ENCODE data around the gene KSR2.

KSR2 gene

DNA sequence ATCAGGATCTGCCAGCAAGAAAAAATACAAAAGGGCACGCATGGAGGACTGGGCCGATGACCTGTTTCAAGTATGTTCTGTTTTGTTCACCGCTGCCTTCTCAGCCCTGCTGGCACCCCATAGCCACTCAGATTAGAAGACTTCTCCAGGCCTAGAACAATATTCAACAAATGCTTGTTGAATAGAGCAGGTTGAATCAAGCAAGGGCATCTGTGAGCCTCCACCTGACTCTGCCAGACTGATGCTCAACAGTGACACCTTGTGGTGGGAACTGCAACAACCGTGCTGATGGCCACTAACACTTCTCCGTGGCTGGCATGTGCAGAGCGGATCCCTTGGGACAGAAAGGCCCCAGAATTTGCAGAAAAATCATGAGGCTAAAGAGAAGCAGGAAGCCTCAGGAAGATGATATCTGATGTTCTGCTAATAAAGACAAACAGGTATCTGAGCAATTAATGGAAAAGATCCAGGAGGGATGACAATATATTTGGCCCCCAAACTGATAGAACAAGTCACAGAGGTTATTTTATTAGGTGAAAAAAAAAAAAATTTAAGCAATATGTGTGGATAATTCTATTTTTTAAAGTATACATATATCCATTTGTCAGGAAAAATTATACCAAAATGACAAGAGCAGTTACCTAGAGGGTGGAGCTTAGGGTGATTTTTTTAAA is 114.3 kb downstream of the KSR2 start:
- peak; percentile 87 for DNase-seq

DNA sequence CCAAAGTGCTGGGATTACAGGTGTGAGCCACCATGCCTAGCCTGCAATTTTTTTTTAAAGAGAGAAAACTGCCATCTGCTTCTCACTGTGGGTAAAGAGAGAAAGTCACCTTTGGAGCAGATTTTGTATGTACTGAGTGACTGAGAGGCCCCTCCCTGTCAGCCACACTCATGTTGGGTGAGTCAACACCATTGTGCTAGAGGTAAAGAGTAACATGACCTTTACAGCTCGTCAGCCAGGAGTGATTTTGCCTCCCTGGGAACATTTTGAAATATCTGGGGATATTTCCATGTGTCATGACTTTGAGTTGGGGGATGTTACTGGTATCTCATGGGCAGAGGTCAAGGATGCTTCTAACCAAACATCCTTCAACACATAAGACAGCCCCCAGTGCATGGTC is 115.2 kb downstream of the KSR2 start:
- no peak for DNase-seq

- DNase-seq, result peak; percentile 84
Measured at GRCh38 chr12:117850048-117850447, 118.7 kb downstream of the KSR2 start.

DNA sequence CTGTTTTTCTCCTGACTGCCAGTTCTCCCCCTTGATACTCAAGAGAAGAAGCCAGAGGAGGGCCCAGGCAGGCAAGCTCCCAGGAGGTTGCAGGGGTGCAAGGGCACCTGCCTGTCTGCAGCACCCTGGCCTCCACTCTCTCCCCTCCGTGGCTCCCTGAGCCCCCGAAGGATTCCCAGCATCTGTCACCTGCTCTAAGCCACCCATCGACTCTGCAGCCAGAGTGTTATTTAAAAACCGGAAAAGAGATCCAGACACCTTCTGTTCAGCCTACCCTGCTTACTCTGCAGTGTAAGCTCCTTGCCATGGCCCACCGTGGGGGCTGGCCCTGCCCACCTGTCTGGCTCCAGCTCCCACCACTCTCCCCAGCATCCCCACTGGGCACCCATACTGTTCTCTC is 121.4 kb downstream of the KSR2 start:
- no peak for DNase-seq

- DNase-seq, result no peak
Measured at GRCh38 chr12:117845271-117845904, 123.4 kb downstream of the KSR2 start.

GRCh38 chr12:117844114-117844830 is 124.5 kb downstream of the KSR2 start:
- DNase-seq, result no peak

DNA sequence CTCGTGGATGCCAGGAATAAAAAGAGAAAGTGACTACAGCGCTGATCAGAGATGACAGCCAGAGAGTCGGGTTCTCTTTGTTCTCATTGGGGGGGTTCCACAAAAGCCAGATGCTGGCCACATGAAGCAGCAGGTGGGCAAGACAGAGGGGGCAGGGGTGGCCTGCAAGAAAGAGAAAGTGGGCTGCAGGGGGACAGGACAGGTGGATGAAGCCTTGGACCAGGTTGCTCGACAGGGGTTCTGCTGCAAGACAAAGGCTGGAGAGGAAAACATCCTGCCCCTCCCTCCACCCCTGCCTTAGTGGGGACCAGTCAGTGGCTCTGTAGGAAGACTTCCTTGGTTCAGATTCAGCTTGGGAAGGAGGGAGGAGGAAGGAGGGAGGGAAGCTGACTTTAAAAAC is 126.2 kb downstream of the KSR2 start:
- no peak for DNase-seq

- no peak for DNase-seq
Measured at GRCh38 chr12:117842220-117842619, 126.6 kb downstream of the KSR2 start.

- no peak for DNase-seq
Measured at GRCh38 chr12:117837737-117838050, 131.1 kb downstream of the KSR2 start.

DNA sequence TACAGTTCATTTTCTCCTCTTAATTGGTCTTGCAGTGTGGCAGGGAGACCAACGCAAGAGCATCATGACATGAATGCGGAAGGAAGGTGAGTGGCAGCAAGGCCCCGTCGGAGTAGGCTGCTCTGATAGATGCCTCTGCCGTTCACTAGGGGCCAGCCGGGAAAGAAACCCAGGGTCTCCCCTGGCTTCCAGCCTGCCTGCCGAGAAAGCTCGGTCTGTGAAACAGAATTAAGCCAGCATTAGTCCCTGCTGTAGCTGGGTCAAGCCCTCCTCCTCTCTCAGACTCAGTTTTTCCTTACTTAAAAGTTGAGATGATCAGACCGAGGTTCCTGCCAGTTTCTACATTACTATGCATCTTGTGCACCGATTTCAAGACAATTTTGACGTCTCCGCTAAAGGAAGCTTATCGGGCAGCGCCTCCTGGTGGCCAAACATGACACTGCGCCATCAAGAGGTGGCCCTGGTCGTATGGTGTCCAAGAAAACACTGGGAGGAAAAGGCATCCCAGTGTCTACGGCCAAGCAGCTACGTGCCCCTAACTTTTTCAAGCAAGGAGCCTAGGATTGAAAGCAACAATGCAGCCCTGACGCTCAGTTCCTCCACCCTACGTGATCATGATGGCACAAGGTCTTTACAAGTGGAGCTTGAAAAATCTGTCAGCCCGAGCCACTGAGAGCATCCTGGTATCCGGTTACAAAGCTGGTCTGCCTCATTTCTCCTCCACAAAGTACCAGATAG is 131.6 kb downstream of the KSR2 start:
- DNase-seq, result peak; percentile 96

DNA sequence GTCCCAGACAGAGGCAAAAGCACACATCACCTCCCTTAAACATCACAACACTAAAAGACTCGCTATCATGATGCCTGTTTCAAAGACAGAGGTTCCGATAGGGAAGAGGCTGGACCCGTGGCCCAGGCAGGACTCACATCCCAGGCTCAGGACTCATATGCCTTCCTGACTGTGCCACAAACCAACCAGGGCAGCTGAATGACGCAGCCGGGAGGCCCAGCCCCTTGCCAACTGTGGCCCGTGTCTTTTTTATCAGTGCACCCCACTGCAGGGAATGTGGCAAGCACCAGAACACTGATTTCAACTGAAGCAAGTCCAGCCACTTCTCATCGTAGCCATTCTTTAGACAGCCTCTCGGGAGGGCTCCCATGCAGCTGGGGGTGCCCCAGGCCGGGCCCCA is 132.3 kb downstream of the KSR2 start:
- DNase-seq, result no peak

DNA sequence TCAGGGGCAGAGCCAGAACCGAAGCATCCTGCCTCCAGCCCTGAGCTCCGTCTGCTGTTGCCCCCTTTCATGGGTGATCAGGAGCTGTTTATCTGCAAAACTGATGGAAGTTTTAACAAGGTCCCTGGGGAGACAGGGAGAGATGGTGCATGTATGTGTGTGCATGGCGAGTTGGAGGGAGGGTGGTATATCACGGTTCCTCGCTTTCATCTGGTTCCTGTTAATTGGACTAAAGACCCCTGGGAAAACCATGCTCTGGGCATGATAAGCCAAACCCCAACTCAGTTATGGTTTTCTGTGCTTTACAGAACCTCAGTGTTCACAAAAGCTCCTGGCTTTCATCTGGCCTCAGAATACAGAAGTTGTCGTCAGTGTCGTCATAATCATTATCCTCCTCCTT is 133.6 kb downstream of the KSR2 start:
- DNase-seq, result no peak

DNA sequence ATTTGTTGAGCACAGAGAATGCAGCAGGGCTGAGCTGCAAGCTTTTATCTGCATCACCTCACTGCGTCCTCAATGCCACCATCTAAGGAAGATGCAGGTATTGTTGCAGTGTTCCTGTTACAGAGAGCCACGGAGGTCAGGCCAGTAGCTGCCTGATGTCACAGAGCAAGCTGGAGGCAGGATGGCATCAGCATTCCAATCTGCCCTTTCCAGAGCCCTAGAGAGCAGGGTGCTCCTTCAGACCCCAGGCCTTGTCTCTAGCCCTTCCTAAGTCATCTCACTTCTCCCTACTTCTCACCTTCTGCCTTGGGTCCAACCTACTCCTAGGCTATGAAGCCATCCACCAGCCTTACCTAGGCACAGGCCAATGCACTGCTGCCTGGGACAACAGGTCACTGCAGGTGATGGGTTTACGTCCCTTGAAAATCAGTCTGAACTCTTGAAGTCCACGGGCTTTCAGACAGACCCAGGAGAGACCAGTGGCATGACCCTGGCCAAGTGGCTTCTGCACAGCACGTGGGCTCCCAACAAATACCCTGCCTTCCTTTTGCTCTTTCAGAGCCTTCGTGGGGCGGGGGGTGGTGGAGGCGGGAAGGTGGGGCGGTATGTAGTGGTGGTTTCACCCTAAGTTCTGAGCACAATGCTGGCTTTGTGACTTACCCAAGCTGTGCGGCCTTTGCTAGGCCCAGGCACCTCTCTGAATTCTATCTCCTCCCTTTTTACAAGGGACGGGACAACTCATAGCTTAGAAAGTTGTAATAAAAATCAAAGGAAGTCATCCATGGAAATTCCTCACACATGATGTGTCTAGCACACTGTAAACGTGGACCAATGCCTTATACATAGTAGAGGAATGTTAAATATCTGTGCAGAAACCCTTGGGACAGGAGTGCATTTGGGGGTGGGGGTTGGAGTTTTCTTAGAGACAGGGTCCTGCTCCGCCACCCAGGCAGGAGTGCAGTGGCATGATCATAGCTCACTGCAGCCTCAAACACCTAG is 136.0 kb downstream of the KSR2 start:
- no peak for DNase-seq

DNA sequence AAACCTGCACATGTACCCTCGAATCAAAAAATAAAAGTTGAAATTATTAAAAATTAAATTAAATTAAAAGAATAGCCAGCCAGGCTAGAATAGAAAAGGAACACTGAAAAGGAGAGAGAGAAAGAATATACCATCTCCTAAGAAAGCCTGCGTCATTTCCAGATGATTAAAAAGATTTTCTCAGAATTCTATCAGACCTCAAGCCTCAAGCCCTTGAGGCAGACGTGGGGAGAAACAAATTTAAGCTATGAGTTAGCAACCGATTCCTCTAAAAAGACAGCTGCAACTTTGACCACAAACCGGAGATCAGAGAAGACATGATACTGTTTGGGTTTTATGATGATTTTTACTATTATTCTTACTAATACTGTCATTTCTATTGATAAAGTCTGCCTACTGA is 138.3 kb downstream of the KSR2 start:
- DNase-seq, result no peak

- no peak for DNase-seq
Measured at GRCh38 chr12:117829108-117829507, 139.7 kb downstream of the KSR2 start.

DNA sequence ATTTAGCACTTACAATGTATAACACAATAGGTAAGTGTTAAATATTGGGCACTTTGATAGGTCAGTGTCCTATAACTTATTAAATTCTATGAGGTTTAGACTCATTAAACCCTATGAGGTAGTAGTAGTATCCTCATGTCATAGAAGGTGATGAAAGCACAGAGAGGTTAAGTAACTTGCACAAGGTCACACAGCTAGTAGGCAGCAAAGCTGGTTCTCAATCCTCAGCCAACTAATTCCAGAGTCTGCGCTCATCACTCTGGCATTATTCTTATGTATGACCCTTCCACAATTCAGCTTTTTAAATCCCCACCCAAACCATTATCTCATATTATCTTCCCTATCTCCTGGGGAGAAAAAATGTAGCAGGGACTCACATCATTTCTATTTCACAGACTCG is 141.1 kb downstream of the KSR2 start:
- DNase-seq, result no peak

DNA sequence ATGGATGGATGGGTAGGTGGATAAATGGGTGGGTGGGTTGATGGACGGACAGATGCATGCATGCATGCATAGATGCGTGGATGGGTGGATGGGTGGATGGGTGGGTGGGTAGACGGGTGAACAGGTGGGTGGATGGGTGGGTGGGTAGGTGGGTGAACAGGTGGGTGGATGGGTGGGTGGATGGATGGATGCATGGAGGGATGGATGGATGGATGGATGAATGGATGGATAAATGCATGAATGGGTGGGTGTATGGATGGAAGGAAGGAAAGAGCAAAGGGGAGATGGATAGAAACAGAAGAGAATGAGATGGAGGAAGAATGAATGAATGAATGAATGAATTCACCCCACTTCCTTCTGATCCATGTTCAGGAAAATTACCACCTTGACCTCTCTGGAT is 143.0 kb downstream of the KSR2 start:
- no peak for DNase-seq

DNA sequence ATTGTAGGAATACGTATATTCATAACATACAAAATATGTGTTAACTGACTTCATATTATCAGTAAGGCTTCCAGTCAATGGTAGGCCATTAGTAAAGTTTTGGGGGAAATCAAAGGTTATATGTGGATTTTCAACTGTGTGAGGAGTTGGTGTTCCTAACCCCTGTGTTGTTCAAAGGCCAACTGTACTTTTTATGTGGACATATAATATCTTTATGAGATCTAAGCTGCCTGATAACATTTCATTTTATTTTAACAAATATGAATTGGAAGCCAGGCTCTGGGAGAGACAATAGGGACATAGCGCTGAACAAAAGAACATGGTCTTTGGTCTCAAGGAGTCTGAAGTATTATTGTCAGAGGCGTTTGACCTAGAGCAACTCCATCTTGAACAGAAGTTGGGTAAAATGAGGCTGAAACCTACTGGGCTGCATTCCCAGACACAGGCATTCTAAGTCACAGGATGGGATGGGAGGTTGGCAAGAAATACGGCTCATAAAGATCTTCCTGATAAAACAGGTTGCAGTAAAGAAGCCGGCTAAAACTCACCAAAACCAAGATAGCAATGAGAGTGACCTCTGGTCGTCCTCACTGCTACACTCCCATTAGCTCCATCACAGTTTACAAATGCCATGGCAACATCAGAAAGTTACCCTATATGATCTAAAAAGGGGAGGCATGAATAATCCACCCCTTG is 147.2 kb downstream of the KSR2 start:
- DNase-seq, result no peak

DNA sequence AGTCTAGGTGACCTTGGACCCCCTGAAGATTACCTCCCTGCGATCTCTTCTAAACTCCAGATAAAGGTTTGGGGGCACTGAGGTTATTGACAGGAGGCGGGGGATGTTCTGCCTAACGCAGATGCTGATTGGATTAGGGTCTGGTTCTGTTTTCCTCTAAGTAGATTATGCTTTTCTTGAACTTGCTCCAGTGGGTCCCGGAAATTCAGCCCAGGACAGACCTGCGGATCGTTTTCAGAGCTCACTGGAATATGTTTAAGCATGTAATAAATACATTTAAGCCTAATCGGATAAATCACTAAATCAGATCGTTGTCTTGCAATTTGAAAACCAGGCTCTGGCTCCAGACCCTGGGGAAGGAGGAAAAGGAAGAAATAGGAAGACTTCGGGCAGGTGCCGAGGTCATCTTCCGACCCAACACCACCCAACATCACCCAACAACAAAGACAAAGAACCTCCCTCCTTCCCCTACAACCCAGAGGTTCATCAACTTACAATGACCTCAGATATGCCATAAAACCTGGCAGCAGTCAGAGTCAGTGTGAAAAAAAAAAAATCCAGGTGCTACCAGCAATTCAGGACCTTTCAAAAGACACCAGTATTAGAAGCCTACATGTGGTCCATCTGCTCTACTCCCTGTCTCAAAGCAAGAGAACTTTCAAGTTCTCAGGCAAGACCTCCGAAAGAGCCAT is 148.4 kb downstream of the KSR2 start:
- no peak for DNase-seq

GRCh38 chr12:117819160-117819559 is 149.6 kb downstream of the KSR2 start:
- no peak for DNase-seq

DNA sequence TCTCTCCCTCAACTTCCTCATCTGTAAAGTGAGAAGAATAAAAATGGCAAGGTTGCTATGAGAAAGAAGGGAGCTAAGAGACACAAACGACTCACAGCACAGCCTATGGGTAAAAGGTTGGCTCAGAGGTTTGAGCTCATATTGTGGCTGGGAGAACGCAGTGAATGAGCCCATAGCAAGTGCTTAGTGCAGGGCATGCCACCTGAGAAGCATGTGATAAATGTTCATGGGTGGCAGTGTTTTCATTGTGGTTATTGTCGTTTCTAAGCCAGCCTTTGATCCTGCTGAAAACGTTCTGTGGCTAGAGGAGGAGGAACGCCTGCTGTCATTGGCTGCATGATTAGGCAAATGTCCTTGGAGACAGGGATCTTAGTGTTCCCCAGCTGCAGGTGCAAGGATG is 150.4 kb downstream of the KSR2 start:
- DNase-seq, result no peak

Data from eye (tissue), 1 donor.